HCT116 (cell line): Measurements from ENCODE around the gene CD320. TPM values are rescaled to one million over a fixed set of nuclear protein-coding genes. Genes with fewer than 3 reads are reported as not detected.

ENCODE experiments used
- ATAC-seq: fragments of 200-7000 bp; cut with Tn5 transposase; 2 replicates; pipeline ENCODE4 v1.9.1; 2020; ENCODE audit warnings: mild to moderate bottlenecking, moderate library complexity
- BruUV-seq: library from RNA; stranded (reverse); fragments of 400-500 nt; replicated peaks from 2 replicates; lab custom pipeline; 2021; lab: Mats Ljungman, UMichigan
- CTCF ChIA-PET: fragments of 300-600 bp; sonication (Branson Sonifier 250); formaldehyde crosslinking; loops from one replicate; lab custom pipeline; 2021; ENCODE audit warnings: antibody characterized with exemption; lab: Charles Lee
- POLR2A ChIA-PET: fragments of 300-600, 350-600 bp; sonication (Branson Sonifier 250); formaldehyde crosslinking; loops from one replicate; lab custom pipeline; 2021; ENCODE audit warnings: antibody characterized with exemption; lab: Charles Lee
- RAD21 ChIA-PET, 2 experiments: fragments of 300-600 bp; sonication (Branson Sonifier 250); formaldehyde crosslinking; loops; one replicate each; lab custom pipeline; 2023; ENCODE audit warnings: low total read pairs in 2 of 2; ENCODE audit not compliant: uncharacterized antibody in 2 of 2, unreplicated experiment in 2 of 2, low non-redundant PET in 1 of 2; lab: Charles Lee
- DNase-seq: peaks from one replicate; pipeline ENCODE4 v3.0.0-alpha.2; 2010; ENCODE audit warnings: low read depth, low spot score
- H2AFZ ChIP-seq: fragments of 200-600 bp; shearing (Covaris generic), sonication (generic); 2 replicates; pipeline ENCODE4 v1.6.1; 2017; ENCODE audit warnings: low read depth, mixed run types, mixed read lengths, antibody characterized with exemption, low read length; ENCODE audit not compliant: poor library complexity, severe bottlenecking
- H3K27ac ChIP-seq: 2 replicates; pipeline ENCODE4 v1.5.1; 2012; ENCODE audit warnings: low read depth, low read length
- H3K27me3 ChIP-seq: fragments of 200-600 bp; sonication (generic); 2 replicates; pipeline ENCODE4 v1.6.1; 2016; ENCODE audit warnings: mixed run types, low read length, mixed read lengths; ENCODE audit not compliant: insufficient read depth
- H3K36me3 ChIP-seq, 2 experiments: fragments of 200-500 bp in 1 of 2; fragments of 200-600 bp in 1 of 2; sonication (Bioruptor generic) in 1 of 2; sonication (generic) in 1 of 2; 2 replicates each; pipeline versions ENCODE4 v1.5.1 to v1.6.1; 2014 to 2016; ENCODE audit warnings: low read length in 2 of 2, inconsistent platforms in 1 of 2, mixed read lengths in 1 of 2, mixed run types in 1 of 2; ENCODE audit not compliant: insufficient read depth in 2 of 2, control insufficient read depth in 1 of 2
- H3K4me1 ChIP-seq, 2 experiments: fragments of 200-600 bp in 1 of 2; sonication (generic) in 1 of 2; 2 replicates each; pipeline versions ENCODE4 v1.5.1 to v1.6.1; 2012 to 2017; ENCODE audit warnings: low read length in 2 of 2, inconsistent platforms in 1 of 2, mild to moderate bottlenecking in 1 of 2, mixed read lengths in 1 of 2, mixed run types in 1 of 2, moderate library complexity in 1 of 2; ENCODE audit not compliant: insufficient read depth in 2 of 2, control insufficient read depth in 1 of 2
- H3K4me2 ChIP-seq: fragments of 200-600 bp; sonication (generic); 2 replicates; pipeline ENCODE4 v1.6.1; 2017; ENCODE audit warnings: mixed run types, low read length, mixed read lengths
- H3K4me3 ChIP-seq, 2 experiments: fragments of 200-600 bp in 1 of 2; sonication (generic) in 1 of 2; replicated peaks in 1 of 2; 2 replicates each; pipeline ENCODE4 v1.5.1; 2011 to 2016; ENCODE audit warnings: low read length in 2 of 2, control low read depth in 1 of 2, low read depth in 1 of 2, mild to moderate bottlenecking in 1 of 2, mixed read lengths in 1 of 2, mixed run types in 1 of 2
- H3K79me2 ChIP-seq: fragments of 200-600 bp; sonication (generic); 2 replicates; pipeline ENCODE4 v1.6.1; 2017; ENCODE audit warnings: mild to moderate bottlenecking, mixed run types, low read length, moderate library complexity, mixed read lengths; ENCODE audit not compliant: insufficient read depth
- H3K9ac ChIP-seq: fragments of 200-600 bp; sonication (generic); 2 replicates; pipeline ENCODE4 v1.6.1; 2016; ENCODE audit warnings: low read length, mixed read lengths
- H3K9me2 ChIP-seq: fragments of 200-600 bp; sonication (generic), shearing (Covaris generic); 2 replicates; pipeline ENCODE4 v1.6.1; 2017; ENCODE audit warnings: mixed run types, mild to moderate bottlenecking, moderate library complexity; ENCODE audit not compliant: insufficient read depth
- H3K9me3 ChIP-seq, 2 experiments: fragments of 200-500 bp in 1 of 2; fragments of 200-600 bp in 1 of 2; sonication (Bioruptor generic) in 1 of 2; sonication (generic) in 1 of 2; 2 replicates each; pipeline ENCODE4 v1.6.1; 2014 to 2017; ENCODE audit warnings: low read length in 2 of 2, mixed read lengths in 2 of 2, inconsistent platforms in 1 of 2, low read depth in 1 of 2, mild to moderate bottlenecking in 1 of 2, mixed run types in 1 of 2, moderate library complexity in 1 of 2; ENCODE audit not compliant: control insufficient read depth in 1 of 2, insufficient read depth in 1 of 2
- H4K20me1 ChIP-seq: fragments of 200-600 bp; sonication (generic), shearing (Covaris generic); 2 replicates; pipeline ENCODE4 v1.6.1; 2017; ENCODE audit warnings: mixed run types, mild to moderate bottlenecking, moderate library complexity; ENCODE audit not compliant: insufficient read depth
- CBX3 ChIP-seq: IDR thresholded peaks from 2 replicates; pipeline ENCODE4 v1.6.1; 2012; ENCODE audit warnings: low read depth
- CEBPB ChIP-seq: IDR thresholded peaks from 2 replicates; pipeline ENCODE4 v1.6.1; 2012; ENCODE audit warnings: low read depth
- CTCF ChIP-seq, 3 experiments: fragments of 200-600 bp in 1 of 3; sonication (generic) in 1 of 3; IDR thresholded peaks in 2 of 3; conservative IDR thresholded peaks in 1 of 3; 2 replicates each; pipeline ENCODE4 v1.5.1; 2012 to 2017; ENCODE audit warnings: low read depth in 2 of 3, low read length in 2 of 3, antibody characterized with exemption in 1 of 3, borderline replicate concordance in 1 of 3, control low read depth in 1 of 3, mild to moderate bottlenecking in 1 of 3, mixed read lengths in 1 of 3, mixed run types in 1 of 3, moderate library complexity in 1 of 3; ENCODE audit not compliant: insufficient read depth in 1 of 3
- EZH2 ChIP-seq: fragments of 200-600 bp; sonication (generic); IDR thresholded peaks from 2 replicates; pipeline ENCODE4 v1.6.1; 2017; ENCODE audit warnings: antibody characterized with exemption, mixed run types
- FOSL1 ChIP-seq: IDR thresholded peaks from 2 replicates; pipeline ENCODE4 v1.6.1; 2012; ENCODE audit warnings: low read depth
- REST ChIP-seq: IDR thresholded peaks from 2 replicates; pipeline ENCODE4 v1.6.1; 2012; ENCODE audit warnings: low read depth
- SIN3A ChIP-seq: IDR thresholded peaks from 2 replicates; pipeline ENCODE4 v1.6.1; 2012; ENCODE audit warnings: low read depth
- SP1 ChIP-seq: IDR thresholded peaks from 2 replicates; pipeline ENCODE4 v1.6.1; 2012; ENCODE audit warnings: low read depth
- intact Hi-C: fragments of 100-400 bp; cut with micrococcal nuclease; formaldehyde crosslinking; loops from 2 replicates; pipeline ENCODE4 v1.10.0; 2022
- total RNA-seq: library from RNA; stranded (reverse); gene quantifications from one replicate; pipeline ENCODE4 v1.2.1, GENCODE V29; 2021; ENCODE audit not compliant: unreplicated experiment

CD320 gene
- total RNA-seq, 1 experiment from 2014 or later, result 86.2 TPM

- RAD21 ChIA-PET, result no interaction called here
- Histone ChIP-seq H3K27me3 (no peaks in the 10 kb centered on the region), H3K4me2 (peak overlapping the region; percentile 94), H3K4me3 (peak overlapping the region; percentile 76 to 77), H3K9me2 (no peaks in the 10 kb centered on the region), H2AFZ (no peak overlapping the region), H3K9me3 (no peaks in the 10 kb centered on the region), H3K4me1 (peaks cover 24 to 74% of the 10 kb centered on the region in 2 experiments), H3K27ac (peak overlapping the region; percentile 86), H3K36me3 (peaks cover 8 to 15% of the 10 kb centered on the region in 2 experiments; a peak in 3 of 4 replicates), H3K9ac (peak overlapping the region; percentile 87), H3K79me2 (peaks cover 32% of the 10 kb centered on the region), H4K20me1 (no peaks in the 10 kb centered on the region)
- POLR2A ChIA-PET, result interaction anchor here (0.7 kb wide), 1 partner anchor 364 kb away, joined by 3 read pairs; no protein-coding TSS in a partner anchor
- TF ChIP-seq SIN3A (no peak), CEBPB (no peak), REST (no peak), EZH2 (no peak), FOSL1 (no peak), CBX3 (no peak), CTCF (IDR thresholded peaks at IDR 0.05 in 2 of 3, conservative IDR thresholded peaks at IDR 0.05 in 1 of 3; ENCODE audit: borderline replicate concordance in 1 of 3, insufficient read depth in 1 of 3, low read depth in 2 of 3, low read length in 2 of 3) (no peak), SP1 (no peak)
- no TSS peak for BruUV-seq
- intact Hi-C loops, result no loop called here
- CTCF ChIA-PET, result no interaction called here
- DNase-seq, result no peak
- ATAC-seq, result peak; percentile 21
These were observed 676 bp downstream of the CD320 start for GRCh38 chr19:8307400-8307964.
